Endothelial cell of umbilical vein (primary cell): Measurements from ENCODE around the gene BAG5. TPM values are rescaled to one million over a fixed set of nuclear protein-coding genes. Genes with fewer than 3 reads are reported as not detected.

ENCODE experiments used
- BruUV-seq: library from RNA; stranded (reverse); fragments of 400-500 nt; replicated peaks from 2 replicates; lab custom pipeline; 2021; lab: Mats Ljungman, UMichigan
- CTCF ChIA-PET: fragments of 300-600, 350-600 bp; sonication (Branson Sonifier 250); formaldehyde crosslinking; loops from one replicate; lab custom pipeline; 2021; ENCODE audit warnings: antibody characterized with exemption, inconsistent platforms; lab: Charles Lee
- POLR2A ChIA-PET: fragments of 300-600, 350-600 bp; sonication (Branson Sonifier 250); formaldehyde crosslinking; loops from one replicate; lab custom pipeline; 2021; ENCODE audit warnings: antibody characterized with exemption, inconsistent platforms; lab: Charles Lee
- DNase-seq: peaks from one replicate; pipeline ENCODE4 v3.0.0-alpha.2; 2011; ENCODE audit warnings: low read depth, low spot score
- FAIRE-seq: peaks from 2 replicates; lab custom pipeline; 2011; peaks lifted over from hg19 to GRCh38; lab: Jason Lieb, UNC
- H2AFZ ChIP-seq: 2 replicates; pipeline ENCODE4 v1.6.0; 2012; ENCODE audit warnings: low read depth, low read length, control low read depth, inconsistent platforms
- H3K27ac ChIP-seq: 2 replicates; pipeline ENCODE4 v1.5.1; 2011; ENCODE audit warnings: low read depth, mild to moderate bottlenecking, control low read depth, low read length, moderate library complexity; ENCODE audit not compliant: insufficient read depth
- H3K27me3 ChIP-seq, 2 experiments: 2 replicates each; pipeline versions ENCODE4 v1.6.0 to v1.6.1; 2011; ENCODE audit warnings: low read length in 2 of 2, mixed read lengths in 1 of 2; ENCODE audit not compliant: control insufficient read depth in 2 of 2, insufficient read depth in 2 of 2
- H3K36me3 ChIP-seq, 2 experiments: 2 replicates in 1 of 2; 3 replicates in 1 of 2; pipeline ENCODE4 v1.5.1; 2011; ENCODE audit warnings: low read length in 2 of 2, mild to moderate bottlenecking in 1 of 2, moderate library complexity in 1 of 2; ENCODE audit not compliant: control insufficient read depth in 2 of 2, insufficient read depth in 2 of 2; ENCODE audit errors: extremely low read depth in 1 of 2
- H3K4me1 ChIP-seq: 3 replicates; pipeline ENCODE4 v1.5.1; 2011; ENCODE audit warnings: mild to moderate bottlenecking, low read length; ENCODE audit not compliant: control insufficient read depth, insufficient read depth; ENCODE audit errors: extremely low read depth
- H3K4me2 ChIP-seq: 2 replicates; pipeline ENCODE4 v1.6.1; 2011; ENCODE audit warnings: low read length, control low read depth, mixed read lengths; ENCODE audit not compliant: insufficient read depth
- H3K4me3 ChIP-seq, 3 experiments: fragments of 200-600 bp in 1 of 3; sonication (generic), shearing (Covaris generic) in 1 of 3; replicated peaks in 1 of 3; 2 replicates each; pipeline ENCODE4 v1.5.1; 2011 to 2016; ENCODE audit warnings: control low read depth in 3 of 3, low read length in 3 of 3, mild to moderate bottlenecking in 2 of 3, inconsistent platforms in 1 of 3, low read depth in 1 of 3, moderate library complexity in 1 of 3; ENCODE audit not compliant: insufficient read depth in 1 of 3
- H3K79me2 ChIP-seq: 2 replicates; pipeline ENCODE4 v1.6.0; 2012; ENCODE audit warnings: low read length, inconsistent platforms; ENCODE audit not compliant: control insufficient read depth, insufficient read depth
- H3K9ac ChIP-seq: replicated peaks from 2 replicates; pipeline ENCODE3; 2011; ENCODE audit warnings: low read length, control low read depth; ENCODE audit not compliant: insufficient read depth; ENCODE audit errors: extremely low read depth
- H3K9me1 ChIP-seq: replicated peaks from 3 replicates; pipeline ENCODE4 v1.6.0; 2011; ENCODE audit warnings: mild to moderate bottlenecking, low read length; ENCODE audit not compliant: control insufficient read depth, insufficient read depth; ENCODE audit errors: extremely low read depth
- H3K9me3 ChIP-seq: replicated peaks from 2 replicates; pipeline ENCODE4 v1.5.1; 2012; ENCODE audit warnings: low read length, inconsistent platforms; ENCODE audit not compliant: control insufficient read depth, insufficient read depth
- H4K20me1 ChIP-seq: replicated peaks from 2 replicates; pipeline ENCODE3; 2011; ENCODE audit warnings: mild to moderate bottlenecking, low read length; ENCODE audit not compliant: control insufficient read depth, insufficient read depth; ENCODE audit errors: extremely low read depth
- EZH2 ChIP-seq: IDR thresholded peaks from 2 replicates; pipeline ENCODE4 v1.6.1; 2012; ENCODE audit warnings: borderline replicate concordance, low read depth, mild to moderate bottlenecking, moderate library complexity, low read length, inconsistent platforms; ENCODE audit not compliant: severe bottlenecking
- FOS ChIP-seq: IDR thresholded peaks from 2 replicates; pipeline ENCODE4 v1.6.1; 2011; ENCODE audit warnings: mild to moderate bottlenecking, low read length, moderate library complexity, borderline replicate concordance; ENCODE audit not compliant: insufficient read depth
- GATA2 ChIP-seq: IDR thresholded peaks from 2 replicates; pipeline ENCODE4 v1.7.0; 2011; ENCODE audit warnings: low read depth, mild to moderate bottlenecking, moderate library complexity, mixed read lengths, low read length; ENCODE audit not compliant: insufficient read length, insufficient read depth
- JUN ChIP-seq: IDR thresholded peaks from 2 replicates; pipeline ENCODE4 v1.6.1; 2011; ENCODE audit warnings: borderline replicate concordance, low read depth; ENCODE audit not compliant: insufficient read length, insufficient read depth
- MAX ChIP-seq: IDR thresholded peaks from 2 replicates; pipeline ENCODE4 v1.6.1; 2011; ENCODE audit not compliant: insufficient read depth, insufficient read length
- MYC ChIP-seq: IDR thresholded peaks from one replicate; pipeline ENCODE4 v1.6.1; 2011; ENCODE audit warnings: mild to moderate bottlenecking, low read depth, low read length
- POLR2A ChIP-seq: IDR thresholded peaks from 2 replicates; pipeline ENCODE4 v1.6.1; 2012; ENCODE audit warnings: low read depth, mild to moderate bottlenecking, control low read depth, low read length
- POLR2AphosphoS5 ChIP-seq: IDR thresholded peaks from 2 replicates; pipeline ENCODE4 v1.6.1; 2012; ENCODE audit warnings: low read depth, mild to moderate bottlenecking, control low read depth, low read length, moderate library complexity; ENCODE audit not compliant: insufficient read depth
- dilution Hi-C: fragments of 300-500 bp; cut with MboI; formaldehyde crosslinking; loops from one replicate; pipeline ENCODE4 v1.15.0; 2019; ENCODE audit warnings: low sequenced_read_pairs; ENCODE audit not compliant: extremely low pct_ligation_motif_present
- intact Hi-C: fragments of 100-400 bp; cut with micrococcal nuclease; formaldehyde crosslinking; loops from one replicate; pipeline ENCODE4 v1.10.0; 2022
- polyA plus RNA-seq, 4 experiments: library from polyadenylated mRNA; depleted of rRNA in 3 of 4; stranded (reverse) in 3 of 4; unstranded in 1 of 4; fragments of >200 nt; gene quantifications; 2 replicates each; pipeline versions ENCODE4 v1.2.1 to v1.2.3, GENCODE V29; 2011 to 2012; ENCODE audit warnings: missing spikeins in 1 of 4
- total RNA-seq: library from RNA; stranded (reverse); gene quantifications from 2 replicates; pipeline ENCODE4 v1.2.3, GENCODE V29; 2021
- TF ChIP-seq, protein P1 (sequence below), 2 donors: IDR thresholded peaks; 1 replicate in 1 of 2; 2 replicates in 1 of 2; pipeline ENCODE4 v1.5.1; 2011; ENCODE audit warnings: low read length in 2 of 2, mild to moderate bottlenecking in 2 of 2, moderate library complexity in 2 of 2, control low read depth in 1 of 2, inconsistent platforms in 1 of 2, low read depth in 1 of 2; ENCODE audit not compliant: insufficient read depth in 1 of 2; ENCODE audit errors: extremely low read depth in 1 of 2

Gene BAG5
- total and polyA plus RNA-seq, 2 donors (not counting 3 experiments of a cell fraction or from before 2014, with no cell fraction given), result 6.3 to 32.5 TPM

DNA sequence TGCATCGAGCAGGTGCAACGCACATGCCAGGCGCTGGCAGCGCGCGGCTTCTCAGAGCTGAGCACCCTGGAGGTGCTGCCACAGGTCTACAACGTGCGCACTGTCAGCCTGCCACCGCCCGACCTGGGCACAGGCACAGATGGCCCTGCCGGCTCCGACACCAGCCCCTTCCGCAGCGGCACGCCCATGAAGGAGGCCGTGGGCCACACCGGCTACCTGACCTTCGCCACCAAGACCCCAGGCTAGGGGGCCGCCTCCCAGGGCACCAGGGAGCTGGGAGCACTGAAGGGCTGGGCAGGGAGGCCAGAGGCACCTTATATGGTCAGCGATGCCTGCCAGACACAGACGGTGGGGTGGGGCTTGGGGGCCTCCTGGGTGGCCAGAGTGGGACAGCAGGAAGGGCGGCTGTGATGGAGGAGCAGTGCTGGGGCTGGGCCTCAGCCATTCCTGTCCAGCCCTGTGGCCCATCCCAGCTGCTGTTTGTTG, 27.8 kb downstream of the BAG5 start:
- DNase-seq (no peak), FAIRE-seq (no peak)
- no peak for TF ChIP-seq POLR2AphosphoS5
- no peak for TF ChIP-seq MAX
- TF ChIP-seq GATA2, result no peak
- TF ChIP-seq EZH2, result no peak
- TF ChIP-seq, protein P1, sequence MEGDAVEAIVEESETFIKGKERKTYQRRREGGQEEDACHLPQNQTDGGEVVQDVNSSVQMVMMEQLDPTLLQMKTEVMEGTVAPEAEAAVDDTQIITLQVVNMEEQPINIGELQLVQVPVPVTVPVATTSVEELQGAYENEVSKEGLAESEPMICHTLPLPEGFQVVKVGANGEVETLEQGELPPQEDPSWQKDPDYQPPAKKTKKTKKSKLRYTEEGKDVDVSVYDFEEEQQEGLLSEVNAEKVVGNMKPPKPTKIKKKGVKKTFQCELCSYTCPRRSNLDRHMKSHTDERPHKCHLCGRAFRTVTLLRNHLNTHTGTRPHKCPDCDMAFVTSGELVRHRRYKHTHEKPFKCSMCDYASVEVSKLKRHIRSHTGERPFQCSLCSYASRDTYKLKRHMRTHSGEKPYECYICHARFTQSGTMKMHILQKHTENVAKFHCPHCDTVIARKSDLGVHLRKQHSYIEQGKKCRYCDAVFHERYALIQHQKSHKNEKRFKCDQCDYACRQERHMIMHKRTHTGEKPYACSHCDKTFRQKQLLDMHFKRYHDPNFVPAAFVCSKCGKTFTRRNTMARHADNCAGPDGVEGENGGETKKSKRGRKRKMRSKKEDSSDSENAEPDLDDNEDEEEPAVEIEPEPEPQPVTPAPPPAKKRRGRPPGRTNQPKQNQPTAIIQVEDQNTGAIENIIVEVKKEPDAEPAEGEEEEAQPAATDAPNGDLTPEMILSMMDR (IDR thresholded peaks at IDR 0.05; ENCODE audit: extremely low read depth in 1 of 2, insufficient read depth in 1 of 2, low read depth in 1 of 2, low read length in 2 of 2), result no peak
- no peak for TF ChIP-seq POLR2A
- TF ChIP-seq MYC, result no peak
- TF ChIP-seq JUN, result no peak
- TF ChIP-seq FOS, result no peak
- Histone ChIP-seq H3K27me3 (no peaks in the 10 kb centered on the region), H3K4me1 (peaks cover 3% of the 10 kb centered on the region), H2AFZ (no peak overlapping the region), H3K36me3 (peaks cover 0 to 2% of the 10 kb centered on the region in 2 experiments), H3K27ac (no peak overlapping the region), H3K9me1 (no peaks in the 10 kb centered on the region), H3K4me3 (no peak overlapping the region), H3K79me2 (peaks cover 17% of the 10 kb centered on the region), H3K9ac (no peak overlapping the region), H3K4me2 (no peak overlapping the region), H4K20me1 (no peaks in the 10 kb centered on the region), H3K9me3 (no peaks in the 10 kb centered on the region)
- ChIA-PET POLR2A (no interaction called here), CTCF (interaction anchor here (1.4 to 5.5 kb wide), 2 partner anchors 13 to 16 kb away, joined by 4 to 33 read pairs; no protein-coding TSS in a partner anchor)
- dilution Hi-C loops (no loop called here), intact Hi-C loops (no loop called here)
- BruUV-seq, result no TSS peak
